Measurements from ENCODE around the gene LZTR1.
"Not testable (repeated sequence)": the region's sequence is repeated elsewhere in the genome, so short reads cannot be mapped to it uniquely, and the experiment has no call there.

The LZTR1 gene

GRCh38 chr22:20998411-20999336 is 16.6 kb downstream of the LZTR1 start:
- no peak for DNase-seq

GRCh38 chr22:20999350-21000206 is 17.5 kb downstream of the LZTR1 start:
- DNase-seq = no peak

GRCh38 chr22:21000207-21000986 is 18.3 kb downstream of the LZTR1 start:
- no peak for DNase-seq

- no peak for DNase-seq
Measured at GRCh38 chr22:21000987-21001600, 19.0 kb downstream of the LZTR1 start.

- DNase-seq = peak; percentile 98
Measured at GRCh38 chr22:21001601-21002325, 19.7 kb downstream of the LZTR1 start, which contains the start of gene THAP7. THAP7 (minus strand) TSS chr22:21002118; CDS start chr22:21001911, 207 bp downstream.

- no peak for DNase-seq
Measured at GRCh38 chr22:21003782-21004181, 21.7 kb downstream of the LZTR1 start.

- not testable (repeated sequence) for DNase-seq
Measured at GRCh38 chr22:21009208-21009607, 27.1 kb downstream of the LZTR1 start.

- peak; percentile 6 for DNase-seq
Measured at GRCh38 chr22:21009638-21010425, 27.7 kb downstream of the LZTR1 start.

- DNase-seq = no peak
Measured at GRCh38 chr22:21010426-21011113, 28.5 kb downstream of the LZTR1 start.

- DNase-seq = no peak
Measured at GRCh38 chr22:21012446-21013407, 30.6 kb downstream of the LZTR1 start.

GRCh38 chr22:21013657-21014201 is 31.6 kb downstream of the LZTR1 start:
- DNase-seq = no peak

GRCh38 chr22:21014202-21014725 is 32.2 kb downstream of the LZTR1 start:
- peak; percentile 71 for DNase-seq

- DNase-seq = peak; percentile 27
Measured at GRCh38 chr22:21014726-21015465, 32.8 kb downstream of the LZTR1 start, which contains the start of gene P2RX6. P2RX6 (plus strand) TSS chr22:21015165; CDS start chr22:21015175, 10 bp downstream.

GRCh38 chr22:21015466-21016006 is 33.4 kb downstream of the LZTR1 start:
- DNase-seq = no peak

GRCh38 chr22:21016644-21017420 is 34.7 kb downstream of the LZTR1 start:
- DNase-seq = no peak

- DNase-seq = no peak
Measured at GRCh38 chr22:21018314-21018713, 36.2 kb downstream of the LZTR1 start.
